Activated T-cell treated with anti-CD3 and anti-CD28 coated beads, Interleukin-2, amount 50 U/mL, for 24 hours (primary cell): ENCODE data around the gene ACSL5.
"Not testable (repeated sequence)": the region's sequence is repeated elsewhere in the genome, so short reads cannot be mapped to it uniquely, and the experiment has no call there.

Experiments
- DNase-seq: peaks from one replicate; pipeline ENCODE4 v3.0.0-alpha.2; 2020
- H3K27ac Mint-ChIP-seq: 2 replicates; pipeline ENCODE4 v1.8.0; 2020; ENCODE audit warnings: mild to moderate bottlenecking, mixed read lengths
- H3K27me3 Mint-ChIP-seq: 2 replicates; pipeline ENCODE4 v1.8.0; 2020; ENCODE audit warnings: mixed read lengths
- H3K36me3 Mint-ChIP-seq: 2 replicates; pipeline ENCODE4 v1.8.0; 2020; ENCODE audit warnings: low read depth, mixed read lengths
- H3K4me1 Mint-ChIP-seq: 2 replicates; pipeline ENCODE4 v1.8.0; 2020; ENCODE audit warnings: low read depth, mixed read lengths
- H3K4me3 Mint-ChIP-seq: 2 replicates; pipeline ENCODE4 v1.8.0; 2020; ENCODE audit warnings: mild to moderate bottlenecking, moderate library complexity, mixed read lengths
- H3K9me3 Mint-ChIP-seq: 2 replicates; pipeline ENCODE4 v1.8.0; 2020; ENCODE audit warnings: mixed read lengths

The ACSL5 gene

DNA sequence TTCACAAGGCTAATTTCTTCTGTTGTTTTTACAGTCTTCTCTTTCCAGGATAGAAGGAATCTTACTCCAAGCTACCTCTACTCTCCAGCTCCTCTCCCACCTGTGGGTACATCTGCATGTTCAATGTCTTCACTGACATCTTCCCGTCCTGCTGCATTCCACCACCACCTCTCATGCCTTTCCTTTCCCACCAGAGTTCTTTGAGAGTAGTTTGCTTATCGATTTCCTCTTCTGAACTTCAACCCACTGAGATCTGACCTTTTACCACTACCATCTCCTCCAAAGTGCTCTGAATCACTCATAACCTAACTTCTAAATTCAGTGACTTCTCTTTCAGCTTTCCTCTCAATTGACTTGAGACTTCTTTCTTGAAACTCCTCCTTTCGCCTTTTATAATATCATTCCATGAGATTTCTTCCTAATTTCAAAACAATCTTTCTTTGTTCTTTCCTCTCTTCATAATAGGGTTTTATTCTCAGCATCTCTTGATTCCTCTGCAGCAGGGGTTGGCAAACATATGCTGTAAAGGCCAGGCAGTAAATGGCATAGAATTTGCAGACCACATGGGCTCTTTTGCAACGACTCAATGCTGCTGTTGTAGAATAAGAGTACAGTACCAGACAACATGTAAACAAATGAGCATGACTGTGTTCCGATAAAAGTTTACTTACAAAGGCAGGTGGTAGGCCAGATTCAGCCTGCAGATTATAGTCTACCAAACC lies 22.1 kb downstream of the ACSL5 start:
- DNase-seq: no peak
- no peaks in the 10 kb centered on the region for H3K9me3 Mint-ChIP-seq

DNA sequence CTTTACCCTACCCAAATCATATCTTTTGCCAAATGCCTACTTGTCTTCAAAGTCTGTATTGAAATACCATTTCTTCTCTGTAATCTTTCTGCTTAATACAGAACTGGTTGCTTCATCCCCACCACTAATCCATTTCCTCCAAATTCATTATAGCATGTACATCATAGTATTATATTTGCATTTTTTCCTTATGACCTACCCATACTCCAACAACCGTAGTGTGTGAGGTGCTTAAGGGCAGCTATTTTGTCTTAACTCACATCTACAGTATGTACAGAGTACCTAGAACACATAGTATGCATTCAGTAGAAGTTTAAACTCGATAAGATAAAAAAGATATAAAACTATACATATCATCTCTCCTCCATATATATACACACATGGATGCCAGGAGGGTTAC lies 23.7 kb downstream of the ACSL5 start:
- H3K4me3 Mint-ChIP-seq: no peak overlapping the region
- H3K27ac Mint-ChIP-seq: no peak overlapping the region
- no peak for DNase-seq
- H3K27me3 Mint-ChIP-seq: no peaks in the 10 kb centered on the region
- H3K9me3 Mint-ChIP-seq: no peaks in the 10 kb centered on the region
- H3K4me1 Mint-ChIP-seq: peaks cover 9% of the 10 kb centered on the region
- peaks cover 45% of the 10 kb centered on the region for H3K36me3 Mint-ChIP-seq

More for the DNA sequence above, 22.1 kb downstream of the ACSL5 start:
- Mint-ChIP-seq H3K4me3 (no peak overlapping the region), H3K4me1 (peaks cover 14% of the 10 kb centered on the region), H3K27me3 (no peaks in the 10 kb centered on the region), H3K27ac (no peak overlapping the region), H3K36me3 (peaks cover 32% of the 10 kb centered on the region)

DNA sequence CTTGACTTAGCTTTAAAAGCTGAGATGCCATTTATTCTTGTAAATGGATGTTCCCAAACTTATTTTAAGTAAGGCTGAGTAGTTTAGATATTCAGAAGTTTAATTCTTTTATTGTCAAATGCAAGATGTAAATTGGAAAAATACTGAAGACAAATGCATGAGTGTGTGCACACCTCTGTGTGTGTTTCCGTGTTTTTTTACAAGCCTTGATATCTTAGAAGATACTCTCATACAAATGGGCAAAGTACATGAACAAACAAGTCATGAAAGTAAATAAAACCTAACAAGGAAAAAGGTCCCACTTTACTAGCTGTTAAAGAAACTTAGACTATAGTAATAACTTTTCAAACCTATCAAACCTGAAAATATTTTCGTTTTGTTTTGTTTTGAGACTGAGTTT lies 29.0 kb downstream of the ACSL5 start:
- Mint-ChIP-seq H3K4me1 (peaks cover 5% of the 10 kb centered on the region), H3K27ac (no peak overlapping the region), H3K27me3 (no peaks in the 10 kb centered on the region), H3K4me3 (no peak overlapping the region), H3K9me3 (no peaks in the 10 kb centered on the region), H3K36me3 (peaks cover 86% of the 10 kb centered on the region)
- DNase-seq: no peak

DNA sequence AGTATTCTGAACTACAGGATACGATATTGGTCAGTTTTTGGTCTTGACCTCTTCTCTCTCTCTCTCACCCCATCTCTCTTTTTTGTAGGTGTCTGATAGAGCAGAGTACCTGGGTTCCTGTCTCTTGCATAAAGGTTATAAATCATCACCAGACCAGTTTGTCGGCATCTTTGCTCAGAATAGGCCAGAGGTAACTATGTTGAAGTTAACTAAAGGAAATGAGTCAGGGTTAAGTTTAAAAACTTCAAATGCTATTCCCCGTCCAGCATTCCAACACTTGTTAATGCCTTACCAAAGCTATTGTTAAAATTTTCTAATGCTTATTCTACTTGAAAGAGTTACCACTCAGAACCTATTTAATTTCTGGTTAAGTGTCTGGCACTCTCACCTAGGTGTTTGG lies 30.7 kb downstream of the ACSL5 start:
- DNase-seq: no peak

DNA sequence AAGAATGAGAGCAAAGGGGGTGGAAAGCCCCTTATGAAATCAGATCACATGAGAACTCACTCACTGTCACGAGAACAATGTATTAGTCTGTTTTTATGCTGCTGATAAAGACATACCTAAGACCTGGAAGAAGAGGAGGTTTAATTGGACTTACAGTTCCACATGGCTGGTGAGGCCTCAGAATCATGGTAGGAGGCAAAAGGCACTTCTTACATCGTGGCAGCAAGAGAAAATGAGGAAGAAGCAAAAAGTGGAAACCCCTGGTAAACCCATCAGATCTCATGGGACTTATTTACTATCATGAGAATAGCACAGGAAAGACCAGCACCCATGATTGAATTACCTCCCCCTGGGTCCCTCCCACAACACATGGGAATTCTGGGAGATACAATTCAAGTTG lies 32.9 kb downstream of the ACSL5 start:
- H3K27me3 Mint-ChIP-seq, H3K9me3 Mint-ChIP-seq, H3K4me3 Mint-ChIP-seq, H3K4me1 Mint-ChIP-seq, DNase-seq: not testable (repeated sequence)
- Mint-ChIP-seq H3K27ac (peak overlapping the region; percentile 5), H3K36me3 (peaks cover 92% of the 10 kb centered on the region)

More for the DNA sequence above, 30.7 kb downstream of the ACSL5 start:
- Mint-ChIP-seq H3K36me3 (peaks cover 90% of the 10 kb centered on the region), H3K27ac (peak overlapping the region; percentile 41), H3K4me3 (no peak overlapping the region), H3K27me3 (no peaks in the 10 kb centered on the region), H3K9me3 (no peaks in the 10 kb centered on the region), H3K4me1 (peaks cover 5% of the 10 kb centered on the region)

- no peaks in the 10 kb centered on the region for H3K27me3 Mint-ChIP-seq
- H3K27ac Mint-ChIP-seq: peak overlapping the region; percentile 51
- H3K4me3 Mint-ChIP-seq: no peak overlapping the region
- DNase-seq: no peak
- peaks cover 5% of the 10 kb centered on the region for H3K4me1 Mint-ChIP-seq
- no peaks in the 10 kb centered on the region for H3K9me3 Mint-ChIP-seq
- H3K36me3 Mint-ChIP-seq: peaks cover 93% of the 10 kb centered on the region
Observed at GRCh38 chr10:112407696-112408095, 33.8 kb downstream of the ACSL5 start.

DNA sequence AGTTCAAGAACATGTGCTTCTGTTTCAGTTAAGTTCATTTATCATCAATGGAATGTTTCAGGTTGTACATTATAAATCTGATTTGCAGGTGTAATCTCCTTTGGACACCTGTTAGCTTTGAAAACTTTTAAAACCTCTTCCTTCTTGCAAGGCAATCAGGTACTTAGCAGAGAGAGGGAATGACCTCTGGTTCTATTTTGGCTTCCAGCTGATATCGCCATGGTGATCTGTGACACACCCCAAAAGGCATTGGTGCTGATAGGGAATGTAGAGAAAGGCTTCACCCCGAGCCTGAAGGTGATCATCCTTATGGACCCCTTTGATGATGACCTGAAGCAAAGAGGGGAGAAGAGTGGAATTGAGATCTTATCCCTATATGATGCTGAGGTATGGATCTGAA lies 35.4 kb downstream of the ACSL5 start:
- H3K27me3 Mint-ChIP-seq: no peaks in the 10 kb centered on the region
- H3K4me1 Mint-ChIP-seq: peaks cover 5% of the 10 kb centered on the region
- no peak for DNase-seq
- no peak overlapping the region for H3K4me3 Mint-ChIP-seq
- no peak overlapping the region for H3K27ac Mint-ChIP-seq
- H3K36me3 Mint-ChIP-seq: peaks cover 90% of the 10 kb centered on the region
- H3K9me3 Mint-ChIP-seq: no peaks in the 10 kb centered on the region

GRCh38 chr10:112409755-112410154 lies 35.8 kb downstream of the ACSL5 start:
- DNase-seq: no peak
- Mint-ChIP-seq H3K9me3 (no peaks in the 10 kb centered on the region), H3K4me3 (no peak overlapping the region), H3K27ac (no peak overlapping the region), H3K36me3 (peaks cover 89% of the 10 kb centered on the region), H3K4me1 (peaks cover 5% of the 10 kb centered on the region), H3K27me3 (no peaks in the 10 kb centered on the region)

GRCh38 chr10:112412696-112413095 lies 38.8 kb downstream of the ACSL5 start:
- Mint-ChIP-seq H3K27ac (no peak overlapping the region), H3K4me1 (no peaks in the 10 kb centered on the region), H3K36me3 (peaks cover 89% of the 10 kb centered on the region), H3K27me3 (no peaks in the 10 kb centered on the region), H3K9me3 (no peaks in the 10 kb centered on the region), H3K4me3 (no peak overlapping the region)
- DNase-seq: no peak

DNA sequence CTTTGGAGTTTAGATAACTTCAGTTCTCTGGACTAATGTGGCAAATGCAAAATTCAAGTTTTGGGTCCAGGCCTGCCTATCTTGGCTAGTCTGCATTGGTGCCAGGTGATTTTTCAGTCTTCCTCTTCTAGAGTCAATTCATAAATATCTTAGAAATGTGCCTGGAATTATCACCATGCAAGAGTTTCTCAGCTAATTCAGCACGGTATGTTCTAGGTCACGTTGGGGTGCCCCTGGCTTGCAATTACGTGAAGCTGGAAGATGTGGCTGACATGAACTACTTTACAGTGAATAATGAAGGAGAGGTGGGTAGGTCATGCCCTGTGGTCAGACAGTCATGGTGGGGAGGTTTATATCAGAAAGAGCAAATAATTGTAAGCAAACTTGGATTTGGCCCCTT lies 47.8 kb downstream of the ACSL5 start:
- Mint-ChIP-seq H3K4me1 (no peaks in the 10 kb centered on the region), H3K27me3 (no peaks in the 10 kb centered on the region), H3K9me3 (no peaks in the 10 kb centered on the region), H3K4me3 (no peak overlapping the region), H3K36me3 (peaks cover 89% of the 10 kb centered on the region), H3K27ac (peak overlapping the region; percentile 13)
- DNase-seq: no peak

GRCh38 chr10:112424651-112425050 lies 50.7 kb downstream of the ACSL5 start:
- Mint-ChIP-seq H3K4me1 (no peaks in the 10 kb centered on the region), H3K36me3 (peaks cover 91% of the 10 kb centered on the region), H3K27ac (no peak overlapping the region), H3K9me3 (no peaks in the 10 kb centered on the region), H3K4me3 (no peak overlapping the region), H3K27me3 (no peaks in the 10 kb centered on the region)
- no peak for DNase-seq

DNA sequence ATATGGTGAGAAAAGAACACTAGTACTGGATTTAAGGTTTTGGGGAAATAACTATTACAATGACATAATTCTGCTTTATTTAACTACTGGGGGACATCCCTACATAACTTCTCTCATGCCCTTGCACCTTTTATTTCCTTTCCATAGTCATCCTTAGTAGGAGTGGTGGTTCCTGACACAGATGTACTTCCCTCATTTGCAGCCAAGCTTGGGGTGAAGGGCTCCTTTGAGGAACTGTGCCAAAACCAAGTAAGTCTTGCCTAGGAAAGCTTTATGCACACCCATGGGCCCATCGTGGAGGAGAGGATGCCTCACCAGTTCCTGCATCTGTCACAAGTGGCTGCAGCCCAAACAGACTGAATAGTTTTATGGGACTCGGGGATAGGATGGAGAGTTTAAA lies 52.2 kb downstream of the ACSL5 start:
- H3K27me3 Mint-ChIP-seq: no peaks in the 10 kb centered on the region

DNA sequence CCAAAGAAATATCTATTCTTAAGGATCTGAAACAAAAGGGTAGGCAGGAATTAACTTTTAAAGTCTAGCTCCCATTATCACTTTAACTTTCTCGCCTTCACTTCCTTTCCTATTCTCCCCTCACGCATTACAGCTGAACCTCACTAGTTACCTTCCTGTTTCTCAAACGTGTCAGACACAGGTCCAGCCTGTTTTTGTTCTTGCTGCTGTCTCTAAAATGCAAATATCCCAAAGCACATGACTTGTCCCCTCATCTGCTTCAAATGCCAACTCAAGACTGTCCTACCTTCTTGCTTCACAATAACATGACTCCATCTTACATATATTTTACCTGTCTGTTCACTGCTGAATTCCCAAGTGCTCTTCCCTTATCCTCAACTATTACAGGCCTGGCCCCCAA lies 55.2 kb downstream of the ACSL5 start:
- Mint-ChIP-seq H3K27me3 (no peaks in the 10 kb centered on the region), H3K27ac (peak overlapping the region; percentile 75), H3K9me3 (no peaks in the 10 kb centered on the region), H3K4me3 (no peak overlapping the region), H3K4me1 (no peaks in the 10 kb centered on the region), H3K36me3 (peaks cover 91% of the 10 kb centered on the region)
- no peak for DNase-seq

More for the DNA sequence above, 52.2 kb downstream of the ACSL5 start:
- DNase-seq: no peak
- peaks cover 90% of the 10 kb centered on the region for H3K36me3 Mint-ChIP-seq
- H3K4me3 Mint-ChIP-seq: no peak overlapping the region
- H3K4me1 Mint-ChIP-seq: no peaks in the 10 kb centered on the region
- H3K9me3 Mint-ChIP-seq: no peaks in the 10 kb centered on the region
- H3K27ac Mint-ChIP-seq: peak overlapping the region; percentile 72

DNA sequence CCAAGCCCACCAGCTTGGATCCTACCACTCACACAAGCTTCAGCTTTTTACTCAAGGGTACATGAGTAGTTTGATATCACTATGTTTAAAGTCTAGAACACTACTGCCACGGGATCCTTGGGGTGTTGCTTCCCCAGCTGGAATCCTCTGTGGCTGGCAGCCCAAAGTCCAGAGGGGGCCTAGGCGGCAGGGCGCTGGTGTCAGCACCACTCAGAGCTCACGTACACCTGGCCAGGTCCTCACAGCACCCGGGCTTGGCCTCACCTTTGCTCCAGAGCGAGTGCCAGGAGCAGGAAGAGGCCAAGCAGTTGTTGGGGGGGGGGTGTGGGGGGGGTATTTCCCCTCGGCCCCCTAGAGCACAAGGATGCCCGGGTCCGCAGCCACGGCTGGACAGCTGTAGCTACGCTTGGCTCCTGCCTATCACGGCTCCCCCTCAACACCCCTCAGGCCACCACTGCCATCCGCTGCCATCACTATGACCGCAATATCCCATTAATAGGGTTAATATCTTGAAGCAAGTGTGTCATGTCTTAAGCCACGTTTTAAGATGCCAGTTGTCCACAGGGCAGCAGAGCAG lies 55.8 kb downstream of the ACSL5 start:
- Mint-ChIP-seq H3K36me3 (peaks cover 91% of the 10 kb centered on the region), H3K9me3 (no peaks in the 10 kb centered on the region), H3K4me3 (no peak overlapping the region), H3K27me3 (no peaks in the 10 kb centered on the region), H3K4me1 (no peaks in the 10 kb centered on the region), H3K27ac (peak overlapping the region; percentile 75)
- DNase-seq: no peak

DNA sequence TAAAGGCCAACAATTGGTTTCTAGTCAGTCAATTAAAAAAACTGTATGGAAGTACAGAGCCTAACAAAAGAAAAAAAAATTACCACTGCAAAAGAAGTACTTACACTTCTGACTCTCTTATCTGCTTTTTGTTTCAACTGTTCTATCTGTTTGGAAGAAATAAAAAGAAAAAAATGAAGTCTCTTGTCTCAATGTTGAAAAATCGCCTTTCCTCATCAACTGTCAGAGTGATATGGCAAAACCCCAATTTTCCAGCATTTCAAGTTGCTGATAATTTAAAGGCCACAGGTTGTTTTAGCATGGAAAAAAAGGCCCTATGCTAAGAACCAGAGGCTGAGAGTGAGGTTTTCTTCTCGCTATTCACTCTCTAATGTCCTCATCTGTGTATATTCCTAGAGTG lies 59.2 kb downstream of the ACSL5 start:
- Mint-ChIP-seq H3K36me3 (peaks cover 86% of the 10 kb centered on the region), H3K4me1 (no peaks in the 10 kb centered on the region), H3K27ac (peak overlapping the region; percentile 5), H3K9me3 (no peaks in the 10 kb centered on the region), H3K4me3 (no peak overlapping the region), H3K27me3 (no peaks in the 10 kb centered on the region)
- DNase-seq: no peak
